ENCODE data around the gene LOXL1. TPM values are rescaled to one million over a fixed set of nuclear protein-coding genes. Genes with fewer than 3 reads are reported as not detected.

The LOXL1 gene
- total and polyA plus RNA-seq, 3 donors from 2014 or later, result 13.9 to 56.8 (median 14.9) TPM

DNA sequence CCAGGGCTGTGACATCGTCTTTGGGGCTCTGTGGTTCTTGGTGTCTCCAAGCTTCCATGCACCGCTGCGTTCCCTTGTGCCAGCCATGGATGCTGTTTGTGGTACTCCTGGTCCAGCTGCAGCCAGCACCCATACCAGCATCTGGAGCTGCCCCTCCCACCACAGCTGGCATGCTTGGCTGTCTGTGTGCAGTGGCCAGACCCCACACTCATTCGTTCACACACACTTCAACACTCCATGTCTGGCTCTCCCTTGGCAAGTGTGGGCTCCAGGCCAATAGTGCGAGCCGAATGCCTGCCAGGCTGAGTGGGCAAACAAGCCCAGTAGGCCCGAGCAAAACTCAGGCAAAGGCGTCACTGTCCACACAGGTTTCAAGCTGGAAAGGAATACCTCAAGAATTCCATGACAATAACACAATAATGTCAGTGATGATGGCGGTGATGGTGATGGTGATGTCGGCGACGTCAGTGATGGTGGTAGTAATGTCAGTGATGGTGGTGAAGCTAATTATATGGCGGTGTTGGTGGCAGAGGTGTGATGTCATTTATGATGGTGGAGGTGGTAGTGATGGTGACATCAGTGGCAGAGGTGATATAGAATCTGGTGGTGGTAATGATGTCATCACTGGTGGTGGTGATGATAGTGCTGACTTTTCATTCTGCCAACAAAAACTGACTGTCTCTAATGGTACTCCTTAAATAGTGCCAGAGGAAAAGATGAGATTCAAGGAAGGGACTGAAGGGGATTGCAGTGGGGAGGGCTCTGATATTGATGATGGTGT lies 33.6 kb upstream of the LOXL1 start:
- intact Hi-C loops (cut with DNase I; ENCODE audit: low total_unique reads), result no loop called here
- 78 to 96% methylated on average over 11 to 13 of the region's 13 CpGs for WGBS, 2 donors
- Histone ChIP-seq H3K27ac (no peak overlapping the region), H3K36me3 (ENCODE audit: low read depth, missing control alignments) (no peaks in the 10 kb centered on the region), H3K27me3 (no peaks in the 10 kb centered on the region), H3K4me3 (no peak overlapping the region), H3K9me3 (no peaks in the 10 kb centered on the region), H3K4me1 (no peaks in the 10 kb centered on the region)
- DNase-seq, result no peak
- TF ChIP-seq, protein P1, sequence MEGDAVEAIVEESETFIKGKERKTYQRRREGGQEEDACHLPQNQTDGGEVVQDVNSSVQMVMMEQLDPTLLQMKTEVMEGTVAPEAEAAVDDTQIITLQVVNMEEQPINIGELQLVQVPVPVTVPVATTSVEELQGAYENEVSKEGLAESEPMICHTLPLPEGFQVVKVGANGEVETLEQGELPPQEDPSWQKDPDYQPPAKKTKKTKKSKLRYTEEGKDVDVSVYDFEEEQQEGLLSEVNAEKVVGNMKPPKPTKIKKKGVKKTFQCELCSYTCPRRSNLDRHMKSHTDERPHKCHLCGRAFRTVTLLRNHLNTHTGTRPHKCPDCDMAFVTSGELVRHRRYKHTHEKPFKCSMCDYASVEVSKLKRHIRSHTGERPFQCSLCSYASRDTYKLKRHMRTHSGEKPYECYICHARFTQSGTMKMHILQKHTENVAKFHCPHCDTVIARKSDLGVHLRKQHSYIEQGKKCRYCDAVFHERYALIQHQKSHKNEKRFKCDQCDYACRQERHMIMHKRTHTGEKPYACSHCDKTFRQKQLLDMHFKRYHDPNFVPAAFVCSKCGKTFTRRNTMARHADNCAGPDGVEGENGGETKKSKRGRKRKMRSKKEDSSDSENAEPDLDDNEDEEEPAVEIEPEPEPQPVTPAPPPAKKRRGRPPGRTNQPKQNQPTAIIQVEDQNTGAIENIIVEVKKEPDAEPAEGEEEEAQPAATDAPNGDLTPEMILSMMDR (IDR thresholded peaks at IDR 0.05), result no peak
- TF ChIP-seq POLR2A (IDR thresholded peaks at IDR 0.05), result no peak

DNA sequence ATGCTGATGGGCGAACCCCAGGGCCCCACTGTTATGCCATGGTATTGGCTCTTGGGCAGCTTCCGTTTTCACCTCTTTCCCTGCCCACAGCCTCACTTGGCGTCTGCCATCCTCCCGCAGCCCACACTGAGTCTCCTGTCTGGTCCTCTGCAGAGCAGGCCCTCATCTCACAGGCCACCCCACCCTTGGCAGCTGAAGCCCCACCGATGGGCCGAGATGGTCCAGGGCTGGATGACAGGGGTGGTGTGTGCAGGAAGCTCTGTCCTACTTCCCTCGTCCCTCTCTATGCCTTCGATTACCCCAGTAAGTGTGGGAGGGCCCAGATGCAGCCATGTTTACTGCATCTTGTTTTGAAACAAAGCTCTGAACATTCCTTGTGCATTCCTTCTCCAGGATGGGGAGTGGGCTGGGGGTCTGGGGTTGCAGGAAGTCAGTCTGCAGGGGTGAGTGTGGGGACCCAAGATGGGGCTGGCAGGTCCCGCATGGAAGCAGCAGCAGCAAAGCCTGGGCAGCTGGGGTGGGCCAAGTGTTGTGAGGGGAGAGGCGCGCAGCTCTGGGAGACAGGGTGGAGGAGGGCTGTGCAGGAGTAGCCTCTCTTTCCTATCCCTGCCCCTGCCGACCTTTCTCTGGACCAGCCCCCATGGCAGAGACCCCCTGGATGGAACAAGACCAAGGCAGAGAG lies 32.0 kb upstream of the LOXL1 start:
- H3K27ac ChIP-seq, result no peak overlapping the region
- no peaks in the 10 kb centered on the region for H3K9me3 ChIP-seq
- no peaks in the 10 kb centered on the region for H3K36me3 ChIP-seq (ENCODE audit: low read depth, missing control alignments)
- intact Hi-C loops (cut with DNase I; ENCODE audit: low total_unique reads), result no loop called here
- H3K4me1 ChIP-seq, result no peaks in the 10 kb centered on the region
- no peak for TF ChIP-seq POLR2A (IDR thresholded peaks at IDR 0.05)
- TF ChIP-seq, protein P1 (IDR thresholded peaks at IDR 0.05), result no peak
- H3K4me3 ChIP-seq, result no peak overlapping the region
- H3K27me3 ChIP-seq, result no peaks in the 10 kb centered on the region
- 82 to 83% methylated on average over 12 of the region's 12 CpGs for WGBS, 2 donors
- DNase-seq, result no peak

DNA sequence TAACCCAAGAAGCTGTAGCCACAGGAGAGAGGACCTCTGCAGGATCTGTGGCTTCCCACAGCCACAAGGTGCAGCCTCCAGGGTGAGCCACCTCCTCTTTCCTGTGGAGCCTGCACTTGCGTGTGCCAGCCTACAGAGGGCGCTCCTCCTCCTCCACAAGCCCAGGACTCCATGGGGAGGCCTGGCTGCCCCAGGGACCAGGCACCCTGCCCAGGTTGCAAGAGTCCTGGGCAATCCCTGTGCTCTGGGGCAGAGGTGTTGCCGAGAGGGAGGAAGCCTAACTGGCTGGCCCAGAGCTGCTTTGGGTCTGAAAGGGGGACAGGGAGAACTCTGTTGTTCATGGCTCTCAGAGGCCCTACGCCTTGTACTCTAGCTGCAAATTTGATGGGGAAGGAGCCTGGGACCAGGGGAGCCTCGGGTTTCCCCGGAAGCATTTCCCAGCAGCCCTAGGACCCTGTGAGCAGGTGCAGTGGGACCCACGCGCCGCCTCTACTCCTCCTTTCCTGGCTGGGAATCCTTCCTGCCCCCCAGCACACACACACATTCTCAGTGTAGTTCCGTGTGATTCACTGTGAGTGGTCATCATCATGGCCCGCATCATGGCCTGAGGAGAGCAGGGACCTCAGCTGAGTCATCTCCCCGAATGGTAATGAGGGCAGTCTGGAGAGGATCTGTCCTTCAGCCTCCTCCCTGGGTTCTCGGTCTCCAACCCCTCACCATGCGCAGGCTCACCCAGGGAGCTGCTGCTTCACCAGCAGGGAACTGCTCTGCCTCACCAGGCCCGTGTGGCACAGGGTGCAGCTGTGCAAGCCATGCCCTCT lies 28.6 kb upstream of the LOXL1 start:
- peak; percentile 22 for DNase-seq
- 68 to 78% methylated on average over 8 to 15 of the region's 15 CpGs for WGBS, 2 donors
- Histone ChIP-seq H3K9me3 (no peaks in the 10 kb centered on the region), H3K27ac (no peak overlapping the region), H3K4me1 (no peaks in the 10 kb centered on the region), H3K27me3 (no peaks in the 10 kb centered on the region), H3K4me3 (no peak overlapping the region), H3K36me3 (ENCODE audit: low read depth, missing control alignments) (no peaks in the 10 kb centered on the region)
- TF ChIP-seq, protein P1 (IDR thresholded peaks at IDR 0.05), result peak in 2 of 3 experiments; percentile 13 to 47
- no peak for TF ChIP-seq POLR2A (IDR thresholded peaks at IDR 0.05)
- intact Hi-C loops (cut with DNase I; ENCODE audit: low total_unique reads), result no loop called here

DNA sequence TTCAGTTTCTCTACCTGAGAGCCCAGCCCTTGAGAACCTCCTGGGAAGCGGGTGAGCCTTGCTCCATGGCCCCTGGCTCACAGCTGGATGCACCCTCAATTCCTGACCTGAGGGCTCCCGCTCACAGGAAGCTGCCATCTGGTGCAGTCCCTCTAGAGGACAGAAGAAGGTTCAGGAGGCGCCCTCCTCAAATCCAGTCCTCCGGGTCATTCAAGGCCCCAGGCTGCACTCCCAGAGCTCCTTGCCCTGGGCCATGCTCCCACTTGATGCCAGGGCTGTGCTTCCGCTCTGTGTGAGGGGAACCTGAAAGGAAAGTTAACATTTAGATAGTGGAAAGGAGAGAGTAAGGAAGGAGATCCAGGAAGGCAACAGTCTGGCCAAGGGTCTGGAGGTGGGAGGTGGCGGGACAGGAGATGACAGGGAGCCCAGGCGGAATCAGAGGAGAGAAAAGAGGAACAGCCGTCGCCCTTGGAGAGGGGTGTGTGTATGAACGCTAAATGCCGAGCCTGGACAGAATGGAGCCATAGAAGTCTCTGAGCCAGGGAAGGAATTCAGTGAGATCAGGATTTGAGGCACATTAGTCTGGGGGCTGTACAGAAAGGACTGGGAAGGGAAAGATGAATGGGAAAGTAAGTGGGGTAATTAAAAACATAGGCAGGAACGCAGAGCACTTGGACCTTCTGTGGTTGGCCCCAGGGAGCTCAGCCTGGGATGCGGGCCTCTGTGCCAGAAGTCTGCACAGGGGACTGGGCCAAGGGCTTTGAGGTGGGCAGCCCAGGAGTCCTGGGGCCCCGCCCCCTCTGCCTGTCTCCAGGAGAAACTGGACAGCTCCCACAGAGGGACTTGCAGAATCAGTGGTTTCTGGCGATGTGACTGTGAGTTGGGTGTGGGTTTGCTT lies 26.8 kb upstream of the LOXL1 start:
- no peaks in the 10 kb centered on the region for H3K27me3 ChIP-seq
- intact Hi-C loops (cut with DNase I; ENCODE audit: low total_unique reads), result no loop called here
- DNase-seq, result no peak
- H3K27ac ChIP-seq, result no peak overlapping the region
- H3K4me3 ChIP-seq, result no peak overlapping the region
- 60 to 65% methylated on average over 10 to 15 of the region's 15 CpGs for WGBS, 2 donors
- no peaks in the 10 kb centered on the region for H3K36me3 ChIP-seq (ENCODE audit: low read depth, missing control alignments)
- TF ChIP-seq POLR2A (IDR thresholded peaks at IDR 0.05), result no peak
- TF ChIP-seq, protein P1 (IDR thresholded peaks at IDR 0.05), result no peak
- H3K9me3 ChIP-seq, result no peaks in the 10 kb centered on the region
- H3K4me1 ChIP-seq, result no peaks in the 10 kb centered on the region

Measured in testis (tissue), 3 donors.